Liver (tissue), 9 donors: ENCODE results near the gene AMACR. TPM values are rescaled to one million over a fixed set of nuclear protein-coding genes. Genes with fewer than 3 reads are reported as not detected.

Experiments used
- DNase-seq: peaks from one replicate; pipeline ENCODE4 v3.0.0-alpha.2; 2017; ENCODE audit warnings: low spot score
- H3K27ac ChIP-seq, 2 donors: one replicate each; pipeline ENCODE4 v1.7.0; 2013; ENCODE audit warnings: inconsistent platforms in 2 of 2, low read length in 2 of 2, control low read depth in 1 of 2, low read depth in 1 of 2, mild to moderate bottlenecking in 1 of 2
- H3K27me3 ChIP-seq, 4 donors: one replicate each; pipeline versions ENCODE4 v1.6.1 to v1.7.0; 2013; ENCODE audit warnings: low read length in 3 of 4, inconsistent platforms in 1 of 4, mild to moderate bottlenecking in 1 of 4, moderate library complexity in 1 of 4; ENCODE audit not compliant: control insufficient read depth in 4 of 4, insufficient read depth in 4 of 4
- H3K36me3 ChIP-seq, 4 donors: one replicate each; pipeline versions ENCODE4 v1.6.1 to v1.7.0; 2013; ENCODE audit warnings: low read length in 3 of 4, mild to moderate bottlenecking in 3 of 4, low read depth in 1 of 4, moderate library complexity in 1 of 4; ENCODE audit not compliant: control insufficient read depth in 4 of 4, insufficient read depth in 3 of 4
- H3K4me1 ChIP-seq, 4 donors: one replicate each; pipeline versions ENCODE4 v1.6.1 to v1.7.0; 2013; ENCODE audit warnings: low read length in 3 of 4, mild to moderate bottlenecking in 3 of 4, moderate library complexity in 1 of 4; ENCODE audit not compliant: control insufficient read depth in 4 of 4, insufficient read depth in 4 of 4
- H3K4me3 ChIP-seq, 3 donors: one replicate each; pipeline versions ENCODE4 v1.6.1 to v1.7.0; 2013; ENCODE audit warnings: low read length in 3 of 3, control low read depth in 1 of 3, low read depth in 1 of 3, mild to moderate bottlenecking in 1 of 3
- H3K9ac ChIP-seq, 2 donors: one replicate each; pipeline ENCODE4 v1.7.0; 2013; ENCODE audit warnings: low read length in 2 of 2, mild to moderate bottlenecking in 2 of 2, moderate library complexity in 2 of 2, control low read depth in 1 of 2, low read depth in 1 of 2
- H3K9me3 ChIP-seq, 4 donors: one replicate each; pipeline versions ENCODE4 v1.6.1 to v1.7.0; 2013; ENCODE audit warnings: low read length in 3 of 4; ENCODE audit not compliant: control insufficient read depth in 4 of 4
- CTCF ChIP-seq: fragments of 150-350 bp; IDR thresholded peaks from 2 replicates; pipeline ENCODE4 v1.5.1; 2017; ENCODE audit warnings: improper control_type of control experiment, low read depth, low read length; ENCODE audit not compliant: missing input control
- FOXA1 ChIP-seq: IDR thresholded peaks from 2 replicates; pipeline ENCODE4 v1.6.1; 2016; ENCODE audit warnings: antibody characterized with exemption
- FOXA2 ChIP-seq: IDR thresholded peaks from 2 replicates; pipeline ENCODE4 v1.6.1; 2016; ENCODE audit warnings: antibody characterized with exemption
- GABPA ChIP-seq, 2 donors: IDR thresholded peaks in 1 of 2; conservative IDR thresholded peaks in 1 of 2; 2 replicates each; pipeline ENCODE4 v1.6.1; 2016; ENCODE audit warnings: antibody characterized with exemption in 2 of 2, mild to moderate bottlenecking in 1 of 2, moderate library complexity in 1 of 2
- HNF4G ChIP-seq: IDR thresholded peaks from 2 replicates; pipeline ENCODE4 v1.6.1; 2016; ENCODE audit warnings: antibody characterized with exemption
- JUND ChIP-seq, 2 donors: IDR thresholded peaks; 2 replicates each; pipeline ENCODE4 v1.6.1; 2016; ENCODE audit warnings: antibody characterized with exemption in 2 of 2
- MAX ChIP-seq: IDR thresholded peaks from 2 replicates; pipeline ENCODE4 v1.6.1; 2016; ENCODE audit warnings: antibody characterized with exemption
- NR2F2 ChIP-seq: IDR thresholded peaks from 2 replicates; pipeline ENCODE4 v1.6.1; 2016; ENCODE audit warnings: antibody characterized with exemption
- RAD21 ChIP-seq, 2 donors: IDR thresholded peaks; 2 replicates each; pipeline ENCODE4 v1.6.1; 2016; ENCODE audit warnings: antibody characterized with exemption in 2 of 2, mild to moderate bottlenecking in 2 of 2
- REST ChIP-seq: IDR thresholded peaks from 2 replicates; pipeline ENCODE4 v1.6.1; 2016; ENCODE audit warnings: antibody characterized with exemption, mild to moderate bottlenecking
- RXRA ChIP-seq, 2 donors: IDR thresholded peaks; 2 replicates each; pipeline ENCODE4 v1.6.1; 2017 to 2018; ENCODE audit warnings: antibody characterized with exemption in 2 of 2, mild to moderate bottlenecking in 1 of 2
- SP1 ChIP-seq: IDR thresholded peaks from 2 replicates; pipeline ENCODE4 v1.6.1; 2018; ENCODE audit warnings: antibody characterized with exemption, mild to moderate bottlenecking
- YY1 ChIP-seq: IDR thresholded peaks from 2 replicates; pipeline ENCODE4 v1.6.1; 2016; ENCODE audit warnings: antibody characterized with exemption, mild to moderate bottlenecking
- ZBTB33 ChIP-seq: IDR thresholded peaks from 2 replicates; pipeline ENCODE4 v1.6.1; 2016; ENCODE audit warnings: antibody characterized with exemption
- WGBS: extraction: QIAGEN DNeasy Blood & Tissue Kit; methylation state at CpG from one replicate; pipeline ENCODE4 v1.1.7; 2013; 5-methylcytosine and 5-hydroxymethylcytosine counted together
- polyA plus RNA-seq, 2 donors: library from polyadenylated mRNA; stranded (reverse) in 1 of 2; unstranded in 1 of 2; fragments of 200-250 nt in 1 of 2; fragments of >200 nt in 1 of 2; fragmentation: Nextera tagmentation in 1 of 2; extraction: Ambion mirVana in 1 of 2; gene quantifications; one replicate each; pipeline versions ENCODE4 v1.2.1 to v1.2.3, GENCODE V29; 2013 to 2015
- total RNA-seq, 2 donors: library from RNA; depleted of rRNA; stranded (reverse); fragments of >200 nt; gene quantifications; one replicate each; pipeline ENCODE4 v1.2.3, GENCODE V29; 2014
- donor health status: healthy.
- donor health status: healthy.
- donor health status: healthy.
- donor health status: healthy.
- donor health status: healthy.

AMACR gene
- total and polyA plus RNA-seq, 4 donors, result 15.6 to 48.5 (median 31.7) TPM

- H3K27me3 ChIP-seq, result no peaks in the 10 kb centered on the region
- DNase-seq, result no peak
- H3K4me1 ChIP-seq, result peaks cover 0 to 4% (median 0%) of the 10 kb centered on the region in 4 donors
- no peaks in the 10 kb centered on the region for H3K9me3 ChIP-seq
- H3K27ac ChIP-seq, result no peak overlapping the region
- H3K9ac ChIP-seq, result no peak overlapping the region
- TF ChIP-seq FOXA1 (no peak), JUND (IDR thresholded peaks at IDR 0.05) (no peak), HNF4G (no peak), NR2F2 (no peak)
- 89% methylated on average over 4 of the region's 4 CpGs for WGBS
- peaks cover 0 to 8% (median 2%) of the 10 kb centered on the region in 4 donors for H3K36me3 ChIP-seq
- H3K4me3 ChIP-seq, result no peak overlapping the region
These were observed 43.6 kb upstream of the AMACR start for GRCh38 chr5:34051374-34051980.

- Histone ChIP-seq H3K27me3 (no peaks in the 10 kb centered on the region), H3K4me3 (no peak overlapping the region), H3K27ac (no peak overlapping the region), H3K9ac (no peak overlapping the region), H3K4me1 (peaks cover 0 to 15% (median 3%) of the 10 kb centered on the region in 4 donors), H3K36me3 (peaks cover 0 to 8% (median 2%) of the 10 kb centered on the region in 4 donors), H3K9me3 (no peaks in the 10 kb centered on the region)
- DNase-seq, result no peak
- no peak for TF ChIP-seq RAD21 (IDR thresholded peaks at IDR 0.05)
- TF ChIP-seq HNF4G, result no peak
- TF ChIP-seq REST, result no peak
- no peak for TF ChIP-seq FOXA2
- TF ChIP-seq JUND (IDR thresholded peaks at IDR 0.05), result no peak
- no peak for TF ChIP-seq MAX
- TF ChIP-seq GABPA (IDR thresholded peaks at IDR 0.05 in 1 of 2, conservative IDR thresholded peaks at IDR 0.05 in 1 of 2), result no peak
- no peak for TF ChIP-seq CTCF
- TF ChIP-seq SP1, result no peak
- no peak for TF ChIP-seq RXRA (IDR thresholded peaks at IDR 0.05)
- TF ChIP-seq YY1, result no peak
- no peak for TF ChIP-seq ZBTB33
- TF ChIP-seq NR2F2, result no peak
- TF ChIP-seq FOXA1, result no peak
These were observed 40.1 kb upstream of the AMACR start for GRCh38 chr5:34047774-34048572.
